ENCODE data around the gene SLAMF9. TPM values are rescaled to one million over a fixed set of nuclear protein-coding genes. Genes with fewer than 3 reads are reported as not detected.

Gene SLAMF9
- total RNA-seq, 2 experiments from 2014 or later = not detected

- H3K79me2 ChIP-seq (ENCODE audit: insufficient read depth, low read depth, low read length) = no peaks in the 10 kb centered on the region
- H2AFZ ChIP-seq (ENCODE audit: low read length) = no peak overlapping the region
- intact Hi-C loops (cut with micrococcal nuclease; ENCODE audit: unreplicated experiment) = no loop called here
- CTCF ChIA-PET (ENCODE audit: unreplicated experiment) = no interaction called here
- H3K4me2 ChIP-seq (ENCODE audit: low read length) = no peak overlapping the region
- H3K4me1 ChIP-seq (ENCODE audit: insufficient read depth, low read length, poor library complexity, severe bottlenecking) = no peaks in the 10 kb centered on the region
- H4K20me1 ChIP-seq (ENCODE audit: insufficient read depth, low read length) = no peaks in the 10 kb centered on the region
- H3K4me3 ChIP-seq (ENCODE audit: low read depth, low read length, poor library complexity, severe bottlenecking) = no peak overlapping the region
- POLR2A ChIA-PET = no interaction called here
- no TSS peak for BruUV-seq (replicated peaks)
- no peaks in the 10 kb centered on the region for H3K9me2 ChIP-seq (ENCODE audit: insufficient read depth, low read length)
- H3K27ac ChIP-seq (ENCODE audit: low read depth, low read length, poor library complexity, severe bottlenecking) = no peak overlapping the region
- TF ChIP-seq CTCF (conservative IDR thresholded peaks at IDR 0.05; ENCODE audit: low read length) (no peak), EZH2phosphoT487 (IDR thresholded peaks at IDR 0.05; ENCODE audit: borderline replicate concordance, low read depth, low read length) (no peak)
- no peak for DNase-seq (ENCODE audit: low spot score)
- H3K36me3 ChIP-seq (ENCODE audit: insufficient read depth, low read length) = no peaks in the 10 kb centered on the region
- no peaks in the 10 kb centered on the region for H3K9me3 ChIP-seq (ENCODE audit: low read length)
Measured at GRCh38 chr1:159959451-159959850, 5.4 kb upstream of the SLAMF9 start.

- intact Hi-C loops (cut with micrococcal nuclease; ENCODE audit: unreplicated experiment) = no loop called here
- no peaks in the 10 kb centered on the region for H3K9me2 ChIP-seq (ENCODE audit: insufficient read depth, low read length)
- H3K36me3 ChIP-seq (ENCODE audit: insufficient read depth, low read length) = no peaks in the 10 kb centered on the region
- TF ChIP-seq CTCF (conservative IDR thresholded peaks at IDR 0.05; ENCODE audit: low read length) (no peak), EZH2phosphoT487 (IDR thresholded peaks at IDR 0.05; ENCODE audit: borderline replicate concordance, low read depth, low read length) (no peak)
- H3K4me3 ChIP-seq (ENCODE audit: low read depth, low read length, poor library complexity, severe bottlenecking) = no peak overlapping the region
- ChIA-PET CTCF (ENCODE audit: unreplicated experiment) (interaction anchor here (0.6 kb wide), 2 partner anchors 10 to 233 kb away, joined by 3 read pairs; no protein-coding TSS in a partner anchor), POLR2A (no interaction called here)
- BruUV-seq (replicated peaks) = no TSS peak
- H3K79me2 ChIP-seq (ENCODE audit: insufficient read depth, low read depth, low read length) = no peaks in the 10 kb centered on the region
- H3K4me1 ChIP-seq (ENCODE audit: insufficient read depth, low read length, poor library complexity, severe bottlenecking) = no peaks in the 10 kb centered on the region
- no peak for DNase-seq (ENCODE audit: low spot score)
- H3K9me3 ChIP-seq (ENCODE audit: low read length) = no peaks in the 10 kb centered on the region
- no peak overlapping the region for H3K27ac ChIP-seq (ENCODE audit: low read depth, low read length, poor library complexity, severe bottlenecking)
- H4K20me1 ChIP-seq (ENCODE audit: insufficient read depth, low read length) = no peaks in the 10 kb centered on the region
- H3K4me2 ChIP-seq (ENCODE audit: low read length) = no peak overlapping the region
- no peak overlapping the region for H2AFZ ChIP-seq (ENCODE audit: low read length)
Measured at GRCh38 chr1:159958719-159959380, 4.8 kb upstream of the SLAMF9 start.

GRCh38 chr1:159957824-159958268, 3.8 kb upstream of the SLAMF9 start:
- Histone ChIP-seq H3K27ac (ENCODE audit: low read depth, low read length, poor library complexity, severe bottlenecking) (no peak overlapping the region), H2AFZ (ENCODE audit: low read length) (no peak overlapping the region), H3K36me3 (ENCODE audit: insufficient read depth, low read length) (no peaks in the 10 kb centered on the region), H3K9me3 (ENCODE audit: low read length) (no peaks in the 10 kb centered on the region), H4K20me1 (ENCODE audit: insufficient read depth, low read length) (no peaks in the 10 kb centered on the region), H3K4me1 (ENCODE audit: insufficient read depth, low read length, poor library complexity, severe bottlenecking) (no peaks in the 10 kb centered on the region), H3K79me2 (ENCODE audit: insufficient read depth, low read depth, low read length) (no peaks in the 10 kb centered on the region), H3K9me2 (ENCODE audit: insufficient read depth, low read length) (no peaks in the 10 kb centered on the region), H3K4me3 (ENCODE audit: low read depth, low read length, poor library complexity, severe bottlenecking) (no peak overlapping the region), H3K4me2 (ENCODE audit: low read length) (no peak overlapping the region)
- POLR2A ChIA-PET = interaction anchor here (0.7 kb wide), 1 partner anchor 73 kb away, joined by 3 read pairs; no protein-coding TSS in a partner anchor
- CTCF ChIA-PET (ENCODE audit: unreplicated experiment) = interaction anchor here (0.5 to 0.6 kb wide), 2 partner anchors 46 to 232 kb away, joined by 3 read pairs; no protein-coding TSS in a partner anchor
- intact Hi-C loops (cut with micrococcal nuclease; ENCODE audit: unreplicated experiment) = no loop called here
- TF ChIP-seq CTCF (conservative IDR thresholded peaks at IDR 0.05; ENCODE audit: low read length) (no peak), EZH2phosphoT487 (IDR thresholded peaks at IDR 0.05; ENCODE audit: borderline replicate concordance, low read depth, low read length) (no peak)
- no TSS peak for BruUV-seq (replicated peaks)
- DNase-seq (ENCODE audit: low spot score) = no peak

Measured in OCI-LY7 (cell line).